ENCODE results near the gene GRAMD1B.
"Not testable (repeated sequence)": the region's sequence is repeated elsewhere in the genome, so short reads cannot be mapped to it uniquely, and the experiment has no call there.

Gene GRAMD1B

GRCh38 chr11:123654566-123655081 lies 224.6 kb downstream of the GRAMD1B start, which contains the start of gene SCN3B:
Gene SCN3B, minus strand, starts transcription at chr11:123654624. Its CDS starts 823 bp downstream, at chr11:123653801.
- DNase-seq, result peak; percentile 96

GRCh38 chr11:123659311-123659710 lies 229.2 kb downstream of the GRAMD1B start:
- no peak for DNase-seq

- DNase-seq, result not testable (repeated sequence)
Observed at GRCh38 chr11:123659965-123660364, 229.9 kb downstream of the GRAMD1B start.

GRCh38 chr11:123665306-123665705 lies 235.2 kb downstream of the GRAMD1B start:
- no peak for DNase-seq

DNA sequence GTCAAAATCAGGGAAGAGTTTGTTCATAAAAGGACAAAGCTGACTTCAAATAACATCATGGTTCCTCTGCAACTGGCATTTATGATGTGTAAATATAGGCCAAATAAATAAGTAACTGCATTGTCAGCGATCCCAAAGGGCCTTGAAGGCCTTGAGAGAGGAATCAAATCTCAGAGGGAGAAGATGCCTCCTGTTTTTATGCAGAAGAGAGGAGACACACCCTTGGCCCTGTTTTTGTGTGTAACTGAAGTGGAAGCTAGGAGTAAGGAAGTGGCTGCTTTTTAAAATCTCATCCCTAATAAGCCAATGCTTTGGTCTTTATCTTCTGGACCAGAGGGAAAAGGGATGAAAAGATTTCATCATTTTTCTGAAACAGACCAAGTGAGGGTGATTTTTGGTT lies 240.0 kb downstream of the GRAMD1B start:
- DNase-seq, result no peak

DNA sequence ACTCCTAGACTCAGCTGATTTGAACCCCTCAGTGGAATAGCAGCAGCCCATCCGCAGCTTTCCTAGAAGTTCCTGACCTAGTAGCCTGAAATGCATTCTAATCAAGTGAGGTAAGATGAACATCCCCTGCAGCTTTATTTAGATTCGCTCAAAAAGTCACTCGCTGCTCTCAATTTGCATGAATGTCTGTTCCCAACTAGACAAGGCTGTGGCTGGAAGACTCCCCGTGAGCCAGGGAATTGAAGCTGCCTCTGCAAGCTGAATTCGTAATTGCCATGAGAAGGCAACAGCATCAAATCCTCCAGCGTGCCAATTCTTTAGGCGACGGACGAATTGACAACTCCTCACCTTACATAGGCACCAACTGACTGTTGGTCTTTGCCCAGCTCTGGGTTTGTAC lies 241.5 kb downstream of the GRAMD1B start:
- peak; percentile 52 for DNase-seq

DNA sequence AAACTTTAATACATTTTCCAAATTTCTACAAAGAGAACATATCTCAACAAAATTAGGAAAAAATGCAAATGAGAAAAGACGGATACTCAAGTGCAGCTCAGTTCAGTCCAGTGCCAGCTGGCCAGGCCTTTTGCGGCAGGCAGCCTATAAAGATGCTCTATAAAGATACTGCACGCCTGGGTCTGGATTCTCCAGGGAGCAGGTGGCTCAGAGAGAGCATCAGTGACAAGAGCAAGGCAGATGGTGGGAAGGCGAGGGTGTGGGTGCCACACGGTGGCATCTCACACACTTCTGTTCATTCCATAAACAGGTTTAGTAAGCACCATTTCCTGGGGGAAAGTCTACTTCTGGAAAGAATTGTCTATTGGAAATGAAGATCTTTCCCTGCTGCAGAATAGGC lies 242.5 kb downstream of the GRAMD1B start:
- no peak for DNase-seq

GRCh38 chr11:123674297-123674696 lies 244.2 kb downstream of the GRAMD1B start:
- DNase-seq, result no peak

All from islet precursor cell (in vitro differentiated cells).